OCI-LY7 (cell line): ENCODE measurements around the gene ATP9B. TPM values are rescaled to one million over a fixed set of nuclear protein-coding genes. Genes with fewer than 3 reads are reported as not detected.

Experiments used
- BruUV-seq: library from RNA; stranded (reverse); fragments of 400-500 nt; replicated peaks from 2 replicates; lab custom pipeline; 2021; lab: Mats Ljungman, UMichigan
- CTCF ChIA-PET: fragments of 300-600 bp; sonication (Branson Sonifier 250); formaldehyde crosslinking; loops from one replicate; lab custom pipeline; 2022; ENCODE audit warnings: antibody characterized with exemption; ENCODE audit not compliant: unreplicated experiment; lab: Charles Lee
- POLR2A ChIA-PET: fragments of 300-600 bp; sonication (Branson Sonifier 250); formaldehyde crosslinking; loops from one replicate; lab custom pipeline; 2022; ENCODE audit warnings: antibody characterized with exemption; lab: Charles Lee
- DNase-seq: peaks from one replicate; pipeline ENCODE4 v3.0.0-alpha.2; 2015; ENCODE audit warnings: low spot score
- H2AFZ ChIP-seq: fragments of 200-600 bp; sonication (generic), shearing (Covaris generic); 2 replicates; pipeline ENCODE4 v1.6.1; 2014; ENCODE audit warnings: mild to moderate bottlenecking, antibody characterized with exemption, low read length, moderate library complexity
- H3K27ac ChIP-seq: fragments of 200-600 bp; sonication (generic); 2 replicates; pipeline ENCODE4 v1.5.1; 2014; ENCODE audit warnings: mixed run types, low read depth, mild to moderate bottlenecking, moderate library complexity, low read length, inconsistent platforms; ENCODE audit not compliant: poor library complexity, severe bottlenecking
- H3K36me3 ChIP-seq: fragments of 200-600 bp; sonication (generic); 2 replicates; pipeline ENCODE4 v1.6.1; 2014; ENCODE audit warnings: mild to moderate bottlenecking, antibody characterized with exemption, low read length, moderate library complexity, mixed read lengths; ENCODE audit not compliant: insufficient read depth
- H3K4me1 ChIP-seq: fragments of 200-600 bp; sonication (generic); 2 replicates; pipeline ENCODE4 v1.5.1; 2014; ENCODE audit warnings: mild to moderate bottlenecking, low read length; ENCODE audit not compliant: insufficient read depth, poor library complexity, severe bottlenecking
- H3K4me2 ChIP-seq: fragments of 200-600 bp; sonication (generic); 2 replicates; pipeline ENCODE4 v1.6.1; 2014; ENCODE audit warnings: mild to moderate bottlenecking, low read length
- H3K4me3 ChIP-seq: fragments of 200-600 bp; sonication (generic); 2 replicates; pipeline ENCODE4 v1.5.1; 2014; ENCODE audit warnings: mild to moderate bottlenecking, low read depth, low read length; ENCODE audit not compliant: poor library complexity, severe bottlenecking
- H3K79me2 ChIP-seq: fragments of 200-600 bp; sonication (generic); 2 replicates; pipeline ENCODE4 v1.6.1; 2016; ENCODE audit warnings: low read depth, mild to moderate bottlenecking, low read length, moderate library complexity, mixed read lengths; ENCODE audit not compliant: insufficient read depth
- H3K9me2 ChIP-seq: fragments of 200-600 bp; sonication (generic); 2 replicates; pipeline ENCODE4 v1.6.1; 2016; ENCODE audit warnings: mild to moderate bottlenecking, low read length, mixed read lengths; ENCODE audit not compliant: insufficient read depth
- H3K9me3 ChIP-seq: fragments of 200-600 bp; sonication (generic); 2 replicates; pipeline ENCODE4 v1.6.1; 2014; ENCODE audit warnings: mild to moderate bottlenecking, mixed run types, low read length, mixed read lengths
- H4K20me1 ChIP-seq: fragments of 200-600 bp; sonication (generic); 2 replicates; pipeline ENCODE4 v1.6.1; 2014; ENCODE audit warnings: mild to moderate bottlenecking, antibody characterized with exemption, low read length, moderate library complexity, mixed read lengths; ENCODE audit not compliant: insufficient read depth
- CTCF ChIP-seq: fragments of 200-600 bp; sonication (generic); conservative IDR thresholded peaks from 2 replicates; pipeline ENCODE4 v1.5.1; 2014; ENCODE audit warnings: mild to moderate bottlenecking, antibody characterized with exemption, low read length, moderate library complexity, mixed read lengths
- EZH2phosphoT487 ChIP-seq: fragments of 200-600 bp; sonication (generic); IDR thresholded peaks from 2 replicates; pipeline ENCODE4 v1.6.1; 2018; ENCODE audit warnings: low read depth, borderline replicate concordance, mild to moderate bottlenecking, mixed run types, antibody characterized with exemption, low read length, moderate library complexity, mixed read lengths
- intact Hi-C: fragments of 100-400 bp; cut with micrococcal nuclease; formaldehyde crosslinking; loops from one replicate; pipeline ENCODE4 v1.10.0; 2022; ENCODE audit not compliant: unreplicated experiment
- total RNA-seq, 2 experiments: library from RNA; depleted of rRNA in 1 of 2; stranded (reverse); fragments of >200 nt in 1 of 2; shearing (Covaris generic) in 1 of 2; gene quantifications; 2 replicates each; pipeline ENCODE4 v1.2.3, GENCODE V29; 2014 to 2022

Gene ATP9B
- total RNA-seq, 2 experiments from 2014 or later, result 27.1 to 36.4 TPM

- no peaks in the 10 kb centered on the region for H3K4me1 ChIP-seq
- H3K4me2 ChIP-seq, result no peak overlapping the region
- H4K20me1 ChIP-seq, result no peaks in the 10 kb centered on the region
- no peak overlapping the region for H3K4me3 ChIP-seq
- no peak overlapping the region for H3K27ac ChIP-seq
- H3K9me2 ChIP-seq, result no peaks in the 10 kb centered on the region
- no peaks in the 10 kb centered on the region for H3K9me3 ChIP-seq
- ChIA-PET POLR2A (no interaction called here), CTCF (no interaction called here)
- no peaks in the 10 kb centered on the region for H3K36me3 ChIP-seq
- no peak overlapping the region for H2AFZ ChIP-seq
- H3K79me2 ChIP-seq, result no peaks in the 10 kb centered on the region
- intact Hi-C loops, result no loop called here
- no peak for DNase-seq
- BruUV-seq, result no TSS peak
- TF ChIP-seq CTCF, result no peak
- TF ChIP-seq EZH2phosphoT487, result no peak
Measured at GRCh38 chr18:79294235-79294634, 225.0 kb downstream of the ATP9B start.

GRCh38 chr18:79299272-79299671 lies 230.1 kb downstream of the ATP9B start:
- Histone ChIP-seq H4K20me1 (no peaks in the 10 kb centered on the region), H3K79me2 (no peaks in the 10 kb centered on the region), H3K36me3 (no peaks in the 10 kb centered on the region), H3K27ac (no peak overlapping the region), H3K4me1 (no peaks in the 10 kb centered on the region), H3K4me2 (no peak overlapping the region), H3K4me3 (no peak overlapping the region), H3K9me3 (no peaks in the 10 kb centered on the region), H3K9me2 (no peaks in the 10 kb centered on the region), H2AFZ (no peak overlapping the region)
- ChIA-PET CTCF (no interaction called here), POLR2A (no interaction called here)
- TF ChIP-seq CTCF (no peak), EZH2phosphoT487 (no peak)
- no peak for DNase-seq
- intact Hi-C loops, result no loop called here
- no TSS peak for BruUV-seq

- Histone ChIP-seq H3K4me1 (no peaks in the 10 kb centered on the region), H3K9me3 (no peaks in the 10 kb centered on the region), H3K79me2 (no peaks in the 10 kb centered on the region), H3K4me2 (no peak overlapping the region), H3K9me2 (no peaks in the 10 kb centered on the region), H2AFZ (no peak overlapping the region), H3K27ac (no peak overlapping the region), H4K20me1 (no peaks in the 10 kb centered on the region), H3K36me3 (no peaks in the 10 kb centered on the region), H3K4me3 (no peak overlapping the region)
- POLR2A ChIA-PET, result interaction anchor here (0.6 kb wide), 1 partner anchor 65 kb away, joined by 3 read pairs; no protein-coding TSS in a partner anchor
- intact Hi-C loops, result no loop called here
- DNase-seq, result no peak
- TF ChIP-seq EZH2phosphoT487 (no peak), CTCF (no peak)
- CTCF ChIA-PET, result no interaction called here
- BruUV-seq, result no TSS peak
Measured at GRCh38 chr18:79299711-79300110, 230.5 kb downstream of the ATP9B start.
